ENCODE measurements around the gene SLC38A8. TPM values are rescaled to one million over a fixed set of nuclear protein-coding genes. Genes with fewer than 3 reads are reported as not detected.

Gene SLC38A8
- total RNA-seq, 4 donors from 2014 or later = not detected

GRCh38 chr16:83981799-83982198, 60.8 kb downstream of the SLC38A8 start:
- no peaks in the 10 kb centered on the region for H3K36me3 ChIP-seq
- DNase-seq = no peak
- H3K4me1 ChIP-seq = no peaks in the 10 kb centered on the region
- intact Hi-C loops (cut with DNase I) = no loop called here
- no peaks in the 10 kb centered on the region for H3K9me3 ChIP-seq
- no peaks in the 10 kb centered on the region for H3K27me3 ChIP-seq
- no peak overlapping the region for H3K27ac ChIP-seq
- TF ChIP-seq CTCF (IDR thresholded peaks at IDR 0.05) (no peak), POLR2A (IDR thresholded peaks at IDR 0.05) (no peak)
- H3K4me3 ChIP-seq (replicated peaks in 1 of 3) = no peak overlapping the region
- 87 to 97% methylated on average over 7 to 8 of the region's 8 CpGs for WGBS, 2 donors

GRCh38 chr16:83980794-83981193, 61.8 kb downstream of the SLC38A8 start:
- Histone ChIP-seq H3K36me3 (no peaks in the 10 kb centered on the region), H3K27me3 (no peaks in the 10 kb centered on the region), H3K9me3 (no peaks in the 10 kb centered on the region), H3K4me3 (replicated peaks in 1 of 3) (no peak overlapping the region), H3K4me1 (no peaks in the 10 kb centered on the region), H3K27ac (no peak overlapping the region)
- intact Hi-C loops (cut with DNase I) = no loop called here
- WGBS, 2 donors = 89 to 100% methylated on average over 2 of the region's 2 CpGs
- no peak for TF ChIP-seq POLR2A (IDR thresholded peaks at IDR 0.05)
- no peak for DNase-seq

GRCh38 chr16:83979441-83979840, 63.2 kb downstream of the SLC38A8 start:
- TF ChIP-seq POLR2A (IDR thresholded peaks at IDR 0.05) (no peak), CTCF (IDR thresholded peaks at IDR 0.05) (no peak)
- 93% methylated on average over 7 of the region's 7 CpGs for WGBS, 2 donors
- intact Hi-C loops (cut with DNase I) = no loop called here
- H3K27me3 ChIP-seq = no peaks in the 10 kb centered on the region
- no peaks in the 10 kb centered on the region for H3K4me1 ChIP-seq
- no peaks in the 10 kb centered on the region for H3K36me3 ChIP-seq
- no peaks in the 10 kb centered on the region for H3K9me3 ChIP-seq
- H3K4me3 ChIP-seq (replicated peaks in 1 of 3) = no peak overlapping the region
- no peak overlapping the region for H3K27ac ChIP-seq
- DNase-seq = no peak

- Histone ChIP-seq H3K4me3 (replicated peaks in 1 of 3) (no peak overlapping the region), H3K4me1 (no peaks in the 10 kb centered on the region), H3K27ac (no peak overlapping the region), H3K27me3 (no peaks in the 10 kb centered on the region), H3K9me3 (no peaks in the 10 kb centered on the region), H3K36me3 (no peaks in the 10 kb centered on the region)
- TF ChIP-seq CTCF (IDR thresholded peaks at IDR 0.05) (no peak), POLR2A (IDR thresholded peaks at IDR 0.05) (no peak)
- WGBS, 2 donors = 83 to 94% methylated on average over 5 of the region's 5 CpGs
- DNase-seq = no peak
- intact Hi-C loops (cut with DNase I) = no loop called here
Observed at GRCh38 chr16:83978401-83978904, 64.1 kb downstream of the SLC38A8 start.

- Histone ChIP-seq H3K9me3 (no peaks in the 10 kb centered on the region), H3K36me3 (no peaks in the 10 kb centered on the region), H3K27me3 (no peaks in the 10 kb centered on the region), H3K4me3 (replicated peaks in 1 of 3) (no peak overlapping the region), H3K4me1 (no peaks in the 10 kb centered on the region), H3K27ac (no peak overlapping the region)
- intact Hi-C loops (cut with DNase I) = no loop called here
- 83 to 93% methylated on average over 5 to 6 of the region's 6 CpGs for WGBS, 2 donors
- no peak for DNase-seq
- TF ChIP-seq POLR2A (IDR thresholded peaks at IDR 0.05) = no peak
- no peak for TF ChIP-seq CTCF (IDR thresholded peaks at IDR 0.05)
Observed at GRCh38 chr16:83977056-83977815, 65.4 kb downstream of the SLC38A8 start.

Measured in thyroid gland (tissue), 4 donors.